LNCAP (cell line): ENCODE data around the gene SCN5A.

ENCODE experiments used
- CTCF ChIP-seq: fragments of 450-650 bp; IDR thresholded peaks from 2 replicates; pipeline ENCODE4 v1.5.1; 2017; ENCODE audit warnings: mild to moderate bottlenecking

SCN5A gene

GRCh38 chr3:38551026-38551832 is 98.3 kb downstream of the SCN5A start:
- TF ChIP-seq CTCF, result no peak

- no peak for TF ChIP-seq CTCF
These were observed 99.3 kb downstream of the SCN5A start for GRCh38 chr3:38549957-38550840.

GRCh38 chr3:38549486-38549885 is 100.0 kb downstream of the SCN5A start:
- TF ChIP-seq CTCF, result no peak

GRCh38 chr3:38549082-38549481 is 100.4 kb downstream of the SCN5A start:
- no peak for TF ChIP-seq CTCF

- no peak for TF ChIP-seq CTCF
These were observed 101.1 kb downstream of the SCN5A start for GRCh38 chr3:38548154-38548931.

- TF ChIP-seq CTCF, result no peak
These were observed 103.5 kb downstream of the SCN5A start for GRCh38 chr3:38545983-38546382.

- TF ChIP-seq CTCF, result no peak
These were observed 103.9 kb downstream of the SCN5A start for GRCh38 chr3:38545550-38545949.
